Measurements from ENCODE around the gene CEP89.

- TF ChIP-seq CTCF (IDR thresholded peaks at IDR 0.05) = no peak
- no peak for TF ChIP-seq POLR2A (IDR thresholded peaks at IDR 0.05)
Measured at GRCh38 chr19:32924200-32924599, 47.6 kb downstream of the CEP89 start.
